Osteoblast (primary cell): ENCODE results near the gene RAD51B. TPM values are rescaled to one million over a fixed set of nuclear protein-coding genes. Genes with fewer than 3 reads are reported as not detected.
"Not testable (repeated sequence)": the region's sequence is repeated elsewhere in the genome, so short reads cannot be mapped to it uniquely, and the experiment has no call there.

ENCODE experiments used
- DNase-seq: peaks from one replicate; pipeline ENCODE4 v3.0.0; 2011; ENCODE audit warnings: low spot score, mixed read lengths; ENCODE audit not compliant: insufficient read length; ENCODE audit errors: missing footprints
- H2AFZ ChIP-seq: 2 replicates; pipeline ENCODE4 v1.6.0; 2011; ENCODE audit warnings: mild to moderate bottlenecking, low read length
- H3K27ac ChIP-seq: 2 replicates; pipeline ENCODE4 v1.5.1; 2011; ENCODE audit warnings: mild to moderate bottlenecking, low read depth, low read length, moderate library complexity
- H3K27me3 ChIP-seq: 2 replicates; pipeline ENCODE4 v1.6.0; 2012; ENCODE audit warnings: mild to moderate bottlenecking, control low read depth, inconsistent platforms, low read length, moderate library complexity; ENCODE audit not compliant: insufficient read depth
- H3K36me3 ChIP-seq: 2 replicates; pipeline ENCODE4 v1.5.1; 2011; ENCODE audit warnings: mild to moderate bottlenecking, low read length, control low read depth, moderate library complexity; ENCODE audit not compliant: insufficient read depth
- H3K4me1 ChIP-seq: 2 replicates; pipeline ENCODE4 v1.5.1; 2011; ENCODE audit warnings: mild to moderate bottlenecking, low read length, control low read depth, moderate library complexity; ENCODE audit not compliant: insufficient read depth
- H3K4me2 ChIP-seq: 2 replicates; pipeline ENCODE4 v1.6.0; 2011; ENCODE audit warnings: mild to moderate bottlenecking, low read length; ENCODE audit not compliant: insufficient read depth
- H3K4me3 ChIP-seq: fragments of 200-600 bp; sonication (generic); 3 replicates; pipeline ENCODE4 v1.5.1; 2012; ENCODE audit warnings: mild to moderate bottlenecking, low read length, inconsistent platforms; ENCODE audit not compliant: insufficient read depth
- H3K79me2 ChIP-seq: 2 replicates; pipeline ENCODE4 v1.6.0; 2012; ENCODE audit warnings: mild to moderate bottlenecking, low read length, control low read depth, inconsistent platforms; ENCODE audit not compliant: insufficient read depth
- H3K9me3 ChIP-seq: 2 replicates; pipeline ENCODE4 v1.5.1; 2011; ENCODE audit warnings: low read depth, low read length, control low read depth
- H4K20me1 ChIP-seq: 2 replicates; pipeline ENCODE4 v1.6.0; 2012; ENCODE audit warnings: mild to moderate bottlenecking, low read length, control low read depth; ENCODE audit not compliant: insufficient read depth
- total RNA-seq: library from RNA; depleted of rRNA; stranded (reverse); fragments of >200 nt; gene quantifications from 2 replicates; pipeline ENCODE4 v1.2.3, GENCODE V29; 2012
- TF ChIP-seq, protein P1 (sequence below): IDR thresholded peaks from 2 replicates; pipeline ENCODE4 v1.5.1; 2011; ENCODE audit warnings: mild to moderate bottlenecking, low read depth, low read length, moderate library complexity; ENCODE audit errors: extremely low read depth

RAD51B gene
- total RNA-seq, 1 donor = 13.8 TPM

DNA sequence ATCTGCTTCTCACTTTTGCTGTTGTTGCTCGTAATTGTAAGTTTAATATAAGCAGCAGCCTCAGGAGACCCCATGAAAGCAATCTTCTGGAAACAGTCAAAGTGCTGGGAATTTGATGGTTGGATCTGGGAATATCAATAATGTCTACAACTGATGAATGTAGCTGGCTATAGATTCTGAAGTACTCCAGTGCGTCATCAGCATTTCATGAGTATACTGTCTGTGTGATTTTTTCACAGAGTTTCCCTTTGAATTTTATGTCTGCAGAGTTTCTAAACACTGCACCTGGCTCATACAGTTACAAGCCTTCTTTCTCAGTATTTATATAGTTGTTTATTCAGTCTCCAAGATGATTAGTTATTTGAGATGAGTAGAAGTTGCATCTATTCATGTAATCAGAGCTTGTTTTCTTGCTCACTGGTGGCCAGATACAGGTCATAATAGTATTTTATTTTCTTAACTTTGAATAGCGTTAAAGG lies 222.3 kb downstream of the RAD51B start:
- no peaks in the 10 kb centered on the region for H3K36me3 ChIP-seq
- H3K27me3 ChIP-seq = no peaks in the 10 kb centered on the region
- TF ChIP-seq, protein P1, sequence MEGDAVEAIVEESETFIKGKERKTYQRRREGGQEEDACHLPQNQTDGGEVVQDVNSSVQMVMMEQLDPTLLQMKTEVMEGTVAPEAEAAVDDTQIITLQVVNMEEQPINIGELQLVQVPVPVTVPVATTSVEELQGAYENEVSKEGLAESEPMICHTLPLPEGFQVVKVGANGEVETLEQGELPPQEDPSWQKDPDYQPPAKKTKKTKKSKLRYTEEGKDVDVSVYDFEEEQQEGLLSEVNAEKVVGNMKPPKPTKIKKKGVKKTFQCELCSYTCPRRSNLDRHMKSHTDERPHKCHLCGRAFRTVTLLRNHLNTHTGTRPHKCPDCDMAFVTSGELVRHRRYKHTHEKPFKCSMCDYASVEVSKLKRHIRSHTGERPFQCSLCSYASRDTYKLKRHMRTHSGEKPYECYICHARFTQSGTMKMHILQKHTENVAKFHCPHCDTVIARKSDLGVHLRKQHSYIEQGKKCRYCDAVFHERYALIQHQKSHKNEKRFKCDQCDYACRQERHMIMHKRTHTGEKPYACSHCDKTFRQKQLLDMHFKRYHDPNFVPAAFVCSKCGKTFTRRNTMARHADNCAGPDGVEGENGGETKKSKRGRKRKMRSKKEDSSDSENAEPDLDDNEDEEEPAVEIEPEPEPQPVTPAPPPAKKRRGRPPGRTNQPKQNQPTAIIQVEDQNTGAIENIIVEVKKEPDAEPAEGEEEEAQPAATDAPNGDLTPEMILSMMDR = no peak
- no peak overlapping the region for H2AFZ ChIP-seq
- H4K20me1 ChIP-seq = no peaks in the 10 kb centered on the region
- H3K27ac ChIP-seq = no peak overlapping the region
- H3K9me3 ChIP-seq = no peaks in the 10 kb centered on the region
- no peak for DNase-seq
- H3K79me2 ChIP-seq = no peaks in the 10 kb centered on the region
- no peak overlapping the region for H3K4me3 ChIP-seq
- no peak overlapping the region for H3K4me2 ChIP-seq
- H3K4me1 ChIP-seq = peaks cover 5% of the 10 kb centered on the region

DNA sequence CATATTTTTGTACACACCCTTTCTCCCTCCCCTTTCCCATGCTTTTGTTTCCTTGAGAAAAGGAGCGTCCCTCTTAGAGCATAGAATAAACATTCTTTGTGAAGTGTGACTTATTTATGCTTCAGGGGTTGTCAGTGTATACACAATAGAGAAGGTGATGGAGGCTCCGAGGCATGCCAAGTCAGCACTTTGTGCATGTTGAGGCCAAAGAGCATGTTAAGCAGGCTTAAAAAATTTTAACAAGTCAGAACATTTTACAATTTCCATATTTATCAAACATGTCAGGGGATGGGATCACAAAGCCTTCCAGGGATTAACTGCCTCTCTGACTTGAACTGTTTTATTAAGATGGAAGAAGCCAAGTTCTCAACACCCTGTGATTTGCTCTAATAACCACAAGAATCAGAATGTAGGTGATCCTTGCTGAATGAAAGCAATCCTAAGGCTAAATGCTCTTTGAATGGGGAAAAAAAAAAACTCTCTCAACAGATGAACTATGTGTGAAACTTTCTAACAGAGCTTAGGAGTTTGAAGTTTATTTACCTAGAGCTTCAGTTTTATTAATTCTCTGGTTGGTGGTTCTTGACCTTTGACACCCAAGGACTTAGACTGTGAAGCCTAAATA lies 223.1 kb downstream of the RAD51B start:
- no peaks in the 10 kb centered on the region for H3K36me3 ChIP-seq
- H4K20me1 ChIP-seq = no peaks in the 10 kb centered on the region
- TF ChIP-seq, protein P1 = no peak

DNA sequence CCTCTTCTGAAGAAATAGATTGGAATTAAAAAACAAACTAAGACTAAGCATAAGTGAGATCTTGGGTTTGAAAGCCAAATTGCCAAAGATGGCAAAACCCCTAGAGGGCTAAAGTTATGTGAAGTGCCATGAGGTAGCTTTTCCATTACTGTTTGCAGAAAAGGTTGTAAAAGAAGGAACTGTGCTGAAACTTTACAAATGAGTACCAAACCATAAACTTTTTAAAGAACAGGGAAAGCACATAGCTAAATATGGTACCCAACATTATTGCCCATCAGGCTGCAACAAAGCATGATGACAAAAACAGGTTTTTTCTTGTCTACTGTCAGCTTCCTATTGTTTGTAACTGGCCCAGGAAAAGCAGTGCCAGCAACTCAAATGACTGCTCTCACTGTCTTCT lies 224.2 kb downstream of the RAD51B start:
- Histone ChIP-seq H3K4me1 (peaks cover 12% of the 10 kb centered on the region), H3K27me3 (no peaks in the 10 kb centered on the region), H3K36me3 (no peaks in the 10 kb centered on the region), H4K20me1 (no peaks in the 10 kb centered on the region), H3K4me2 (no peak overlapping the region), H2AFZ (no peak overlapping the region), H3K9me3 (no peaks in the 10 kb centered on the region), H3K79me2 (no peaks in the 10 kb centered on the region), H3K4me3 (no peak overlapping the region), H3K27ac (no peak overlapping the region)
- TF ChIP-seq, protein P1 = no peak
- DNase-seq = no peak

More for the DNA sequence above, 223.1 kb downstream of the RAD51B start:
- Histone ChIP-seq H2AFZ (no peak overlapping the region), H3K27ac (no peak overlapping the region), H3K4me2 (no peak overlapping the region), H3K27me3 (no peaks in the 10 kb centered on the region), H3K4me3 (no peak overlapping the region), H3K9me3 (no peaks in the 10 kb centered on the region), H3K4me1 (peaks cover 11% of the 10 kb centered on the region), H3K79me2 (no peaks in the 10 kb centered on the region)
- DNase-seq = no peak

DNA sequence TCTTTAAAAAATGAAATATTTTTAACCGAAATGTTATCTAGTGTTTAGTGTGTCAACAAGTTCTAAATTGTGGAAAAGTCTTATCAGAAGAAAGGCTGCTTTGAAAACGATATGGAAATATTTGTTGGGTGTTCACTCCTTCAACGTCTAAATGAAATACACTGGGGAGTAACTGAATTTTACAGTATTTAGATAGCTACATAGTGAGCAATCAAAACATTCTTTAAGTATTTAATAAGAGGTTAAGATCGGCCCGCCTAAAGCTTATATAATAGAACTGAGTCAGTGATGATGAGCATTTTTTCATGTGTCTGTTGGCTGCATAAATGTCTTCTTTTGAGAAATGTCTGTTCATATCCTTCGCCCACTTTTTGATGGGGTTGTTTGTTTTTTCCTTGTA lies 228.3 kb downstream of the RAD51B start:
- Histone ChIP-seq H4K20me1 (no peaks in the 10 kb centered on the region), H3K79me2 (no peaks in the 10 kb centered on the region), H3K27ac (peak overlapping the region; percentile 62), H3K9me3 (no peaks in the 10 kb centered on the region), H3K4me1 (peaks cover 12% of the 10 kb centered on the region), H3K36me3 (no peaks in the 10 kb centered on the region), H2AFZ (no peak overlapping the region), H3K4me3 (peak overlapping the region; percentile 33), H3K27me3 (no peaks in the 10 kb centered on the region), H3K4me2 (peak overlapping the region; percentile 60)
- TF ChIP-seq, protein P1 = no peak
- DNase-seq = peak; percentile 71

DNA sequence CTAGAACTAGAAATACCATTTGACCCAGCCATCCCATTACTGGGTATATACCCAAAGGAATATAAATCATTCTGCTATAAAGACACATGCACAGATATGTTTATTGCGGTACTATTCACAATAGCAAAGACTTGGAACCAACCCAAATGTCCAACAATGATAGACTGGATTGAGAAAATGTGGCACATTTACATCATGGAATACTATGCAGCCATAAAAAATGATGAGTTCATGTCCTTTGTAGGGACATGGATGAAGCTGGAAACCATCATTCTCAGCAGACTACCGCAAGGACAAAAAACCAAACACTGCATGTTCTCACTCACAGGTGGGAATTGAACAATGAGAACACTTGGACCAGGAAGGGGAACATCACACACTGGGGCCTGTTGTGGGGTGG lies 229.2 kb downstream of the RAD51B start:
- not testable (repeated sequence) for H3K27me3 ChIP-seq, H3K9me3 ChIP-seq, H3K27ac ChIP-seq, H4K20me1 ChIP-seq, H3K79me2 ChIP-seq, H3K4me1 ChIP-seq, H3K36me3 ChIP-seq, H2AFZ ChIP-seq, H3K4me3 ChIP-seq, DNase-seq, H3K4me2 ChIP-seq
